Neural crest cell (in vitro differentiated cells): Measurements from ENCODE around the gene PRSS57. TPM values are rescaled to one million over a fixed set of nuclear protein-coding genes. Genes with fewer than 3 reads are reported as not detected.

Source experiments
- DNase-seq: peaks from one replicate; pipeline ENCODE4 v3.0.0; 2021; ENCODE audit warnings: low read depth, mixed read lengths, low spot score
- H3K27ac Mint-ChIP-seq: one replicate; pipeline ENCODE4 v1.8.0; 2021; ENCODE audit warnings: mild to moderate bottlenecking, mixed read lengths; ENCODE audit not compliant: unreplicated experiment
- H3K27me3 Mint-ChIP-seq: 2 replicates; pipeline ENCODE4 v1.8.0; 2021; ENCODE audit warnings: low read depth, mild to moderate bottlenecking, mixed read lengths
- H3K36me3 Mint-ChIP-seq: 2 replicates; pipeline ENCODE4 v1.8.0; 2021; ENCODE audit warnings: low read depth, mild to moderate bottlenecking, mixed read lengths
- H3K4me1 Mint-ChIP-seq: 2 replicates; pipeline ENCODE4 v1.8.0; 2021; ENCODE audit warnings: mixed read lengths
- H3K4me3 Mint-ChIP-seq: one replicate; pipeline ENCODE4 v1.8.0; 2021; ENCODE audit warnings: mild to moderate bottlenecking, mixed read lengths
- H3K9me3 Mint-ChIP-seq: 2 replicates; pipeline ENCODE4 v1.8.0; 2021; ENCODE audit warnings: mixed read lengths
- CTCF ChIP-seq: fragments of 200-600 bp; sonication (generic); conservative IDR thresholded peaks from 2 replicates; pipeline ENCODE4 v1.5.0; 2021; ENCODE audit warnings: antibody characterized with exemption, mild to moderate bottlenecking
- total RNA-seq: library from RNA; stranded (reverse); gene quantifications from 2 replicates; pipeline ENCODE4 v1.2.1, GENCODE V29; 2021

PRSS57 gene
- total RNA-seq, 1 donor from 2014 or later, result not detected

DNA sequence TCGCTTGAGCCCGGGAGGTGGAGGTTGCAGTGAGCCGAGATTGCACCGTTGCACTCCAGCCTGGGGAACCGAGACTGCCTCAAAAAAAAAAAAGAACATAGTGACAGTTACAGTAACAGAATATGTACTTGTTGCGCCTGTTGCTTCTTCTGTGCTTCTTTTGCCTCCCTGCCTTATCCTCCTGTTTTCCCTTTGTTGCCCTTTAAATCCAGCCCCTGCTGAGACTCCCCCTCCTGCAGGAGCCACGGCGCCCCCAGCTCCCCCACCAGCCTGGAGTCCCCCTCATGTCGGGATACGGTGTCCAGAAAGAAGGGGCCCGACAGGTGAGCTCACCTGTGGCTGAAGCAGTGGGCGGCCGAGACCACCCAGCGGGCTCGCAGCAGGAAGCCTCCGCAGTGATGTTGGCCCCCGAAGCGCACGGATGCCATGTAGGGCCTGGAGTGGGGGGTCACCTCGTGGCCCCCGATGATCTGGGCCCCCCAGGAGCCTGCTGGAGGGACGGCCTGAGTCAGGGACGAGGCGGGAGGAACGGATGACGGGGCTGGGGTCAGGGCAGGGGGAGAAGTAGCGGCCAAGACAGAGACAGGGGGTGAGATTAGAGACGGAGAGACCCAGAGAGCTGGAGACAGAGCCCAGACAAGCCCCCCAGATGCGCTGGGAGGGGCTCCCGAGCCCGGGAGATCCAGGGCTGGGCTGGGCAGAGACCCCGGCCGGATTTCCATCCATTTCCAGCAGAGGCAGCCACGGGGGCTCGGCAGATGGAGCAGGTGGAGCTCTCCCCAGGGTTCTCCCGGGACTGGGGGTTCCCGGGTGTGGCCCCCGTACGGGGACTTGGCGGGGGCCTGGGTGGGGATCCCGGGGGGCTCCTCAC is 536 bp downstream of the PRSS57 start:
- no peak for DNase-seq
- Mint-ChIP-seq H3K36me3 (no peaks in the 10 kb centered on the region), H3K4me3 (no peak overlapping the region), H3K27ac (no peak overlapping the region), H3K4me1 (no peaks in the 10 kb centered on the region), H3K9me3 (no peaks in the 10 kb centered on the region), H3K27me3 (no peaks in the 10 kb centered on the region)
- no peak for TF ChIP-seq CTCF

GRCh38 chr19:690203-690602 is 5.0 kb downstream of the PRSS57 start:
- no peak overlapping the region for H3K27ac Mint-ChIP-seq
- H3K9me3 Mint-ChIP-seq, result no peaks in the 10 kb centered on the region
- H3K4me3 Mint-ChIP-seq, result no peak overlapping the region
- no peaks in the 10 kb centered on the region for H3K27me3 Mint-ChIP-seq
- TF ChIP-seq CTCF, result no peak
- DNase-seq, result no peak
- H3K36me3 Mint-ChIP-seq, result no peaks in the 10 kb centered on the region
- H3K4me1 Mint-ChIP-seq, result peaks cover 4% of the 10 kb centered on the region

- Mint-ChIP-seq H3K9me3 (no peaks in the 10 kb centered on the region), H3K4me3 (no peak overlapping the region), H3K27me3 (no peaks in the 10 kb centered on the region), H3K27ac (no peak overlapping the region), H3K4me1 (peaks cover 4% of the 10 kb centered on the region), H3K36me3 (no peaks in the 10 kb centered on the region)
- no peak for TF ChIP-seq CTCF
- DNase-seq, result no peak
Measured at GRCh38 chr19:688992-689391, 6.3 kb downstream of the PRSS57 start.

GRCh38 chr19:688214-688613 is 7.0 kb downstream of the PRSS57 start:
- Mint-ChIP-seq H3K36me3 (no peaks in the 10 kb centered on the region), H3K4me1 (peaks cover 4% of the 10 kb centered on the region), H3K4me3 (no peak overlapping the region), H3K27me3 (no peaks in the 10 kb centered on the region), H3K9me3 (no peaks in the 10 kb centered on the region), H3K27ac (no peak overlapping the region)
- no peak for DNase-seq
- no peak for TF ChIP-seq CTCF

DNA sequence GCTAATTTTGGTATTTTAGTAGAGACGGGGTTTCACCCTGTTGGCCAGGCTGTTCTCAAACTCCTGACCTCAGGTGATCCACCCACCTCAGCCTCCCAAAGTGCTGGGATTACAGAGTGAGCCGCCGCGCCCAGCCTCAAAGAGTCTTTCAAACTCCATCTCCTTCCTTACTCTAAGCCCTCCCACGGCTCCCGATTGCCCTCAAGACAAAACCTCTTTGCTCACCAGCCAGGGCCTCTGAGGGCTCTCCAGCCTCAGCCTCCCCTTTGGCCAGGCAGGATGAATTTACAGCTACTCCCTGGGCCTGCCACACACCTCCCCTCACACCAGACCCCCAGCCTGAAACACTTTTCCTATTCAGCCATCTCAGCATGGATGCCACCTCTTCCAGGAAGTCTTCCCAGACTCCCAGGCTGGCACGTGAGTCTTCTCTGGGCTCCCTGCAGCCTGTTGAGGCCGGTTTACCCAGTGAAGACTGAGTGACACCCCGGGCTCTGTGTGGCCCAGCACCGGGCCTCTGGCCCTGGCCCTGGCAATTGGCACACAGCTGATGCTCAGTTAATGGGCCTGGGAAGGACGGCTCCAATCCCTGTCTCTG is 7.6 kb downstream of the PRSS57 start:
- H3K4me3 Mint-ChIP-seq, result no peak overlapping the region
- no peaks in the 10 kb centered on the region for H3K36me3 Mint-ChIP-seq
- H3K27ac Mint-ChIP-seq, result no peak overlapping the region
- H3K27me3 Mint-ChIP-seq, result no peaks in the 10 kb centered on the region
- no peaks in the 10 kb centered on the region for H3K9me3 Mint-ChIP-seq
- no peak for DNase-seq
- peaks cover 4% of the 10 kb centered on the region for H3K4me1 Mint-ChIP-seq
- no peak for TF ChIP-seq CTCF
